Measurements from ENCODE around the gene HSH2D.

DNA sequence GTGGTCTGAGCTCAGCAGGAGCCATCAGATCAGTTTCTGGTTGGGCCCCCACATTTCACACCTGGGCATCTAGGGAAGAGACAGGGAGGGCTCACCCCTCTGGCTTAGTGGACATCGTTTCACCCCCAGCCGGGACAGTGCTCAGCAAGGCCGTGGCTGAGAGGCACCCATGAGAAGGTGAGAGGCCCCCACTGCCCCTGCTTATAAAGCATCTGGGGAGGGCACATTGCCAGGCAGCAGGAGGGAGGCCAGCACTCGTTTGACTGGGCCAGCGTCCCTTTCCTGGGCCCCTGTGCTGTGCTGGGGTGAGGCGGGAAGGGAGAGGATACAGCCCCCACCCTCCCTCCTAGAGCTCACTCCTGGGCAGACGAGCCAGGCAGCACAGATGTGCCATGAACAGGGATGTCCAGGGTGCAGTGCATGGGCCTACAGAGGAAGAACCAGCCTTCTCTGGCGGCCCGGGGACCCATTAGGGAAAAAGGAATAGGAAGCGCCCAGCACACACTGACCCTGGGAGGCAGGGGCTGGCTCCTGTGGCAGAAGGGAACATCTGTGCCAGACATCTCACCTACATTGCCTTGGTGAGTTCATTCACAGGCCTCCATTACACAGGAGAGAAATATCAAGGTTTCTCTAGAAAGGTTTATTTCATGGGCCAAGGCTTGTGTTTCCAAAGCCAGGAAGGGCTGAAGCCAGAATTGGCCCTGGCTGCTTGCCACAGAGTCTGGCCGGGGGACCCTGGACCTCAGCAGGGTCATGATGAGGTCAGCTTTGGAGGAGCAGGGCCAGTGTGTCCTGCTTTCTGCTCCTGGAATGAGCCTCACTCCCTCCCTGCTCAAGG lies 61.9 kb downstream of the HSH2D start:
- TF ChIP-seq, protein P1, sequence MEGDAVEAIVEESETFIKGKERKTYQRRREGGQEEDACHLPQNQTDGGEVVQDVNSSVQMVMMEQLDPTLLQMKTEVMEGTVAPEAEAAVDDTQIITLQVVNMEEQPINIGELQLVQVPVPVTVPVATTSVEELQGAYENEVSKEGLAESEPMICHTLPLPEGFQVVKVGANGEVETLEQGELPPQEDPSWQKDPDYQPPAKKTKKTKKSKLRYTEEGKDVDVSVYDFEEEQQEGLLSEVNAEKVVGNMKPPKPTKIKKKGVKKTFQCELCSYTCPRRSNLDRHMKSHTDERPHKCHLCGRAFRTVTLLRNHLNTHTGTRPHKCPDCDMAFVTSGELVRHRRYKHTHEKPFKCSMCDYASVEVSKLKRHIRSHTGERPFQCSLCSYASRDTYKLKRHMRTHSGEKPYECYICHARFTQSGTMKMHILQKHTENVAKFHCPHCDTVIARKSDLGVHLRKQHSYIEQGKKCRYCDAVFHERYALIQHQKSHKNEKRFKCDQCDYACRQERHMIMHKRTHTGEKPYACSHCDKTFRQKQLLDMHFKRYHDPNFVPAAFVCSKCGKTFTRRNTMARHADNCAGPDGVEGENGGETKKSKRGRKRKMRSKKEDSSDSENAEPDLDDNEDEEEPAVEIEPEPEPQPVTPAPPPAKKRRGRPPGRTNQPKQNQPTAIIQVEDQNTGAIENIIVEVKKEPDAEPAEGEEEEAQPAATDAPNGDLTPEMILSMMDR (IDR thresholded peaks at IDR 0.05): no peak
- TF ChIP-seq POLR2A (IDR thresholded peaks at IDR 0.05) (no peak), EP300 (IDR thresholded peaks at IDR 0.05) (no peak)

Data from ovary (tissue), 3 donors.